Astrocyte of the spinal cord (primary cell): ENCODE data around the gene FBLIM1.
"Not testable (repeated sequence)": the region's sequence is repeated elsewhere in the genome, so short reads cannot be mapped to it uniquely, and the experiment has no call there.

Experiments used
- DNase-seq: peaks from one replicate; pipeline ENCODE4 v3.0.0; 2011; ENCODE audit warnings: low read depth, low spot score
- H3K4me3 ChIP-seq: 2 replicates; pipeline ENCODE4 v1.5.1; 2011; ENCODE audit warnings: low read depth, mild to moderate bottlenecking, low read length, moderate library complexity
- in situ Hi-C: cut with HindIII; loops from 2 replicates; pipeline ENCODE4 v1.10.0; 2017; ENCODE audit warnings: low sequenced_read_pairs
- TF ChIP-seq, protein P1 (sequence below): IDR thresholded peaks from 2 replicates; pipeline ENCODE4 v1.5.1; 2012; ENCODE audit warnings: low read depth, mild to moderate bottlenecking, low read length, inconsistent platforms

FBLIM1 gene

DNA sequence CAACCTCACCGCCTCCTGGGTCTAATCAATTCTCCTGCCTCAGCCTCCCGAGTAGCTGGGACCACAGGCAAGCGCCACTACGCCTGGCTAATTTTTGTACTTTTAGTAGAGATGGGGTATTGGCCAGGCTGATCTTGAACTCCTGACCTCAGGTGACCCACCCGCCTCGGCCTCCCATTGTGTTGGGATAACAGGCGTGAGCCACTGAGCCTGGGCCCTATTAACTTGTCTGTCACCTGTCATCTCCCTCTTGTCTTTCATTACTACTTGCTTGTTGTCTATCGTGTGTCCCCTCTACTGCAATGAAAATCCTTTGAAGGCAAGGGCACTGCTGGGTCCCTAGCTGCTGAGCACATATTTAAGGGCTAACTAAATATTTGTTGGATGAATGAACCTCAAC is 45.5 kb downstream of the FBLIM1 start:
- in situ Hi-C loops = no loop called here
- H3K4me3 ChIP-seq = no peak overlapping the region
- DNase-seq = no peak
- TF ChIP-seq, protein P1, sequence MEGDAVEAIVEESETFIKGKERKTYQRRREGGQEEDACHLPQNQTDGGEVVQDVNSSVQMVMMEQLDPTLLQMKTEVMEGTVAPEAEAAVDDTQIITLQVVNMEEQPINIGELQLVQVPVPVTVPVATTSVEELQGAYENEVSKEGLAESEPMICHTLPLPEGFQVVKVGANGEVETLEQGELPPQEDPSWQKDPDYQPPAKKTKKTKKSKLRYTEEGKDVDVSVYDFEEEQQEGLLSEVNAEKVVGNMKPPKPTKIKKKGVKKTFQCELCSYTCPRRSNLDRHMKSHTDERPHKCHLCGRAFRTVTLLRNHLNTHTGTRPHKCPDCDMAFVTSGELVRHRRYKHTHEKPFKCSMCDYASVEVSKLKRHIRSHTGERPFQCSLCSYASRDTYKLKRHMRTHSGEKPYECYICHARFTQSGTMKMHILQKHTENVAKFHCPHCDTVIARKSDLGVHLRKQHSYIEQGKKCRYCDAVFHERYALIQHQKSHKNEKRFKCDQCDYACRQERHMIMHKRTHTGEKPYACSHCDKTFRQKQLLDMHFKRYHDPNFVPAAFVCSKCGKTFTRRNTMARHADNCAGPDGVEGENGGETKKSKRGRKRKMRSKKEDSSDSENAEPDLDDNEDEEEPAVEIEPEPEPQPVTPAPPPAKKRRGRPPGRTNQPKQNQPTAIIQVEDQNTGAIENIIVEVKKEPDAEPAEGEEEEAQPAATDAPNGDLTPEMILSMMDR = no peak

DNA sequence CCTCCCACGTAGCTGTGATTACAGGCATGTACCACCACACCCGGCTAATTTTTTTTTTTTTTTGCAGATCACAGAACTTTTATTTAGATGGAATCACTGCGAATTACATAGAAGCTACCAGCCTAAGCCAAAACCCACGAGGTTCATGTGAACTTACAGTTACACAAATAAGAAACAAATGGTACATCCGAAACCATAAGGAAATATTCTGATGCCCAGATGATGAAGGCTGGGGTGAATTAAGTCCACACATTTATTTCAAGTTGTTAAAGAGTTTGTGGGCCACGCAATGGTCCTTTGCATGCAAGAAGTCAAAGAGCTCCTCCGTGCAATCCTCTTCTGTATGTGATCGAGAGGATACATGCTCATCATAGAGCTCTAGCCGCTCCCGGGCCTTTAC is 48.5 kb downstream of the FBLIM1 start:
- TF ChIP-seq, protein P1 = no peak
- in situ Hi-C loops = no loop called here
- DNase-seq = no peak
- no peak overlapping the region for H3K4me3 ChIP-seq

DNA sequence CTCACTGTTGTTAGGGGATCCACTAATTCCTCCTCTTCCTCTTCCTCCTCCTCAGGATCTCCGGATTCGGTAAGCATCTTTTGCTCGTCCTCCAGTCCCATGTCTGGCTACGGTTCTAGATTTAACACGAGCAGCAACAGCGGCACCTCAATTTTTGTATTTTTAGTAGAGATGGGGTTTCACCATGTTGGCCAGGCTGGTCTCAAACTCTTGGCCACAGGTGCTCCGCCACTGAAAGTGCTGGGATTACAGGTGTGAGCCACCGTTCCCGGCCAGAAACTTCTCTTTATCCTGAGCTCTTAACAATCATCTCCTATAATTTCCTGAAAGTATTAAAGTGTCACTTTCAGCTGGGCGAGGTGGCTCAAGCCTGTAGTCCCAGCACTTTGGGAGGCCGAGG is 49.0 kb downstream of the FBLIM1 start, which contains the start of gene UQCRHL:
Gene UQCRHL, minus strand, starts transcription at position 101 of the 400 bp plus-strand sequence. Its CDS starts 0 bp downstream, at position 101.
- DNase-seq, H3K4me3 ChIP-seq, in situ Hi-C loops: not testable (repeated sequence)

DNA sequence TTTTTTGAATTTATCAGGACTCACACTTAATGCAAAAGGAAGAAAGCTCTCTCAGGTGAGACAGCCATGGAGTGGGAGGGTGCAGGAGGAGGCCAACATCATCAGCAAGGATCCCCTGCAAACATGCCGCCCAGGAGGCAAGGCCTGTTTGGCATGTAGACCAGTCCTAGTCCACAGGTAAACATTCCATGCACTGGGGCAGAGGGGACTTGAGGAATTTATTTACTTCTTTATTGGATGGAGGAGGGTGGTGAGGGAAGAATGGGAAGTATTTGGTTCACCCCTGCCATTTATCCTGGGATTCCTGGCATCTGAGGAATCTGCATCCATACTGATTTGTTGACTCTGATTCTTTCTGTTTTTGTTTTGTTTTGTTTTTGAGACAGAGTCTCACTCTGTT is 50.4 kb downstream of the FBLIM1 start:
- in situ Hi-C loops = no loop called here
- TF ChIP-seq, protein P1 = no peak
- no peak for DNase-seq
- H3K4me3 ChIP-seq = no peak overlapping the region

DNA sequence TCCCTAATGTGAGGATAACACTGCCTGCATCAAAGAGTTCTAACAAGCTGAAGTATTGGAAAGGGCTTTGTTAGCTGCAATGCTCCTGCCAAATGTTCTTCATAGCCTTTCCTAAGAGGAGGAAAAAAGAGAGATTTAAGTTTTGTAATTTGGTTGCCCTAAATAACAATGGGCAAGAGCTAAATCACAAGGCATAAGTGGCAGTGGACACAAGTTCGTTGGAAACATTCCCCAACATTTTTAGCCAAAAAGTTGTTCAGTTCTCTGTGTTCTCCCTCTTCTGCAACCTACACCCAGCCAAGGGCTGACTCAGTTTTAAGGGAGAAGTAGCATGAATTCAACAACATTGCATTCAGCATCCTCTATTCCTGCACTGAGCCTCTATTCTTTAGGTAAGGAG is 51.5 kb downstream of the FBLIM1 start:
- H3K4me3 ChIP-seq = no peak overlapping the region
- TF ChIP-seq, protein P1 = no peak
- in situ Hi-C loops = no loop called here
- DNase-seq = no peak

DNA sequence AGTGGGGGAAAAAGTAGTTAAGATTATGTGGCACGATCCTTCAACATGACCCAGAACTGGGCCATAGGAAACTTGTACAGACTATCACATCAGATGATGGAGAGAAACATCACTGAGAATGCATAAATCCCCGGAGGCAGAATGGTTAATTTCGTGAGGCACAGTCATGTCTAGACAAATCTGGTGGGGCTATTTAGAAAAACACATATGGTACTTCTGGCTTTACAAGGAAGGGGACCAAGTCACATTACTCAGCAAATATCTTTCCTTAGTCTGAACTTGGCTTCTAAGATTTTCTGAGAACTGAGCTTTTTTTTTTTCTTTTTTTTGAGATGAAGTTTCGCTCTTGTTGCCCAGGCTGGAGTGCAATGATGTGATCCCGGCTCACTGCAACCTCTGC is 58.1 kb downstream of the FBLIM1 start:
- no peak for DNase-seq
- TF ChIP-seq, protein P1 = no peak
- in situ Hi-C loops = no loop called here
- H3K4me3 ChIP-seq = no peak overlapping the region

DNA sequence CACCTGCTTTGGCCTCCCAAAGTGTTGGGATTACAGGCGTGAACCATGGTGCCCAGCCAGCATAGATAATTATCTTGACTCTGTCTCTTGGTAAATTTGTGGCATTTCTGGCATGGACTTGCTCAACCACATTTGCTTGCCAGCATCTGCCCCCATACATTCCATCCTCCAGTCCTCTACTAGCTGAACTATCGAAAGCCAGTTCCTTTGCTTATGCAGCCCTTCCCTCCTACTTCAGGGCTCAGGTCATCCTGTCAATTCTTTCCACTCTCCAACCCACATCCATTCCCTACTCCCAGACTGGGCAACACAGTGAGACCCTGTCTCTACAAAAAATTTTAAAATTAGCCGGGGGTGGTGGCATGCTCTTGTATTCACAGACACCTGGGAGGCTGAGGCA is 61.9 kb downstream of the FBLIM1 start:
- H3K4me3 ChIP-seq = no peak overlapping the region
- TF ChIP-seq, protein P1 = no peak
- in situ Hi-C loops = no loop called here
- no peak for DNase-seq
